ENCODE results near the gene TENM3.

DNA sequence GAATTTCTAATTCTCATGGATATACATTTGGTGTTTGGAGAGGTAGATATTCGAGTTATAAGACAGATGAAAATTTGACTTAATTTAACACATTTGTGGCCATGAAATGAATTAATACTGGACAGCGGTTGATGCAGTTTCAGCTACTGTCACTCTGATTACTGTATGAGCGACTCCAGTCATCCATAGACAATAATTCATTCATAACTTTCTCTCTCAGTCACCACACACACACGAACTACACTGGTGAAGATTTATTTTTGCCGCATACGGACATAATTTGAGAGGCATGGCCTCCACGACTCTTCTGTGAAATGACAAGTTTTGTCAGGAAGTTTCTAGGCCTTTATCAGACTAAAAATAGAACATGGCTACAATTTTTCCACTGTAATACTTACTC is 177.0 kb downstream of the TENM3 start:
- TF ChIP-seq, protein P1, sequence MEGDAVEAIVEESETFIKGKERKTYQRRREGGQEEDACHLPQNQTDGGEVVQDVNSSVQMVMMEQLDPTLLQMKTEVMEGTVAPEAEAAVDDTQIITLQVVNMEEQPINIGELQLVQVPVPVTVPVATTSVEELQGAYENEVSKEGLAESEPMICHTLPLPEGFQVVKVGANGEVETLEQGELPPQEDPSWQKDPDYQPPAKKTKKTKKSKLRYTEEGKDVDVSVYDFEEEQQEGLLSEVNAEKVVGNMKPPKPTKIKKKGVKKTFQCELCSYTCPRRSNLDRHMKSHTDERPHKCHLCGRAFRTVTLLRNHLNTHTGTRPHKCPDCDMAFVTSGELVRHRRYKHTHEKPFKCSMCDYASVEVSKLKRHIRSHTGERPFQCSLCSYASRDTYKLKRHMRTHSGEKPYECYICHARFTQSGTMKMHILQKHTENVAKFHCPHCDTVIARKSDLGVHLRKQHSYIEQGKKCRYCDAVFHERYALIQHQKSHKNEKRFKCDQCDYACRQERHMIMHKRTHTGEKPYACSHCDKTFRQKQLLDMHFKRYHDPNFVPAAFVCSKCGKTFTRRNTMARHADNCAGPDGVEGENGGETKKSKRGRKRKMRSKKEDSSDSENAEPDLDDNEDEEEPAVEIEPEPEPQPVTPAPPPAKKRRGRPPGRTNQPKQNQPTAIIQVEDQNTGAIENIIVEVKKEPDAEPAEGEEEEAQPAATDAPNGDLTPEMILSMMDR (IDR thresholded peaks at IDR 0.05; ENCODE audit: low read depth, low read length): no peak
- TF ChIP-seq EZH2phosphoT487 (IDR thresholded peaks at IDR 0.05; ENCODE audit: low read depth): no peak
